HL-60 (cell line): ENCODE measurements around the gene STOX2.
A peak's percentile ranks its signal among the peaks of the same experiment; 100 is the strongest.

Source experiments
- DNase-seq, 2 experiments: peaks; one replicate each; pipeline ENCODE4 v3.0.0-alpha.2; 2010 to 2020; ENCODE audit warnings: low read depth in 1 of 2, low spot score in 1 of 2
- H3K27ac ChIP-seq: fragments of 250-450 bp; sonication (Bioruptor Pico); replicated peaks from 2 replicates; pipeline ENCODE4 v1.5.1; 2020; ENCODE audit warnings: mild to moderate bottlenecking, moderate library complexity
- H3K27me3 ChIP-seq: fragments of 250-450 bp; sonication (Bioruptor Pico); 2 replicates; pipeline ENCODE4 v1.5.1; 2021; ENCODE audit warnings: mild to moderate bottlenecking, moderate library complexity; ENCODE audit not compliant: insufficient read depth, poor library complexity, severe bottlenecking
- H3K4me3 ChIP-seq: replicated peaks from 2 replicates; pipeline ENCODE4 v1.5.1; 2011; ENCODE audit warnings: mild to moderate bottlenecking, control low read depth, low read length; ENCODE audit not compliant: insufficient read depth
- CTCF ChIP-seq: IDR thresholded peaks from one replicate; pipeline ENCODE4 v1.5.1; 2011; ENCODE audit warnings: low read length, control low read depth, inconsistent platforms; ENCODE audit not compliant: insufficient read depth
- GABPA ChIP-seq: IDR thresholded peaks from 2 replicates; pipeline ENCODE4 v1.6.1; 2012; ENCODE audit warnings: low read depth
- POLR2AphosphoS5 ChIP-seq: IDR thresholded peaks from 2 replicates; pipeline ENCODE4 v1.6.1; 2012; ENCODE audit warnings: low read depth
- REST ChIP-seq: IDR thresholded peaks from 2 replicates; pipeline ENCODE4 v1.6.1; 2012; ENCODE audit warnings: low read depth; ENCODE audit not compliant: insufficient replicate concordance
- SPI1 ChIP-seq: IDR thresholded peaks from 2 replicates; pipeline ENCODE4 v1.6.1; 2012; ENCODE audit warnings: low read depth, mild to moderate bottlenecking, borderline replicate concordance

STOX2 gene

GRCh38 chr4:183940864-183941263 lies 35.8 kb downstream of the STOX2 start:
- DNase-seq = peak in 1 of 2 experiments; percentile 28
- no peak overlapping the region for H3K4me3 ChIP-seq
- no peaks in the 10 kb centered on the region for H3K27me3 ChIP-seq
- TF ChIP-seq POLR2AphosphoS5 (no peak), REST (no peak), SPI1 (no peak), GABPA (no peak), CTCF (no peak)
- no peak overlapping the region for H3K27ac ChIP-seq

GRCh38 chr4:183941964-183942363 lies 36.9 kb downstream of the STOX2 start:
- TF ChIP-seq REST (no peak), POLR2AphosphoS5 (no peak), CTCF (no peak), SPI1 (no peak), GABPA (no peak)
- H3K4me3 ChIP-seq = no peak overlapping the region
- H3K27ac ChIP-seq = no peak overlapping the region
- no peak for DNase-seq
- H3K27me3 ChIP-seq = no peaks in the 10 kb centered on the region

DNA sequence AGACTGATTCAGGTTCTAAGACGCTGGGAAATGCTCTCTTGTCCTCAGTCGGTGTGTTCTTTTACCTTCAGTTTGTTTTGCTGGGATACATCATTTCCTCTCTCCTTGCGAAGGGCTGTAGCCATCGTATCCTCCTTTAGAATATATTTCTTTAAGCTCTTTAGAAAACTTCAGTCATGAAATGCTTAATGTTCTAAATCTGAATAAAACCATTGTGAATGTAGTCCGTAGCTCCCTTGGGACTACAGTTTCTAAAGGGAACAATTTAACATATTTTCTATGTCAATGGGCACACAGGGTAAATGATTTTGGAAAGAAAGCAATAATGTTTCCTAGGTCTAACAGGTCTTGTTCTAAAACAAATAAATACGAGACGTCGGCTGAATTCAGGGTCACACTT lies 40.6 kb downstream of the STOX2 start:
- DNase-seq = no peak
- H3K27me3 ChIP-seq = no peaks in the 10 kb centered on the region
- no peak overlapping the region for H3K4me3 ChIP-seq
- H3K27ac ChIP-seq = no peak overlapping the region
- no peak for TF ChIP-seq POLR2AphosphoS5
- no peak for TF ChIP-seq CTCF
- TF ChIP-seq GABPA = no peak
- no peak for TF ChIP-seq SPI1
- TF ChIP-seq REST = no peak
